Subcutaneous adipose tissue (tissue), 4 donors: ENCODE data around the gene LIMCH1. TPM values are rescaled to one million over a fixed set of nuclear protein-coding genes. Genes with fewer than 3 reads are reported as not detected.

Source experiments
- total RNA-seq, 4 donors: library from RNA; depleted of rRNA; stranded (reverse); fragments of >200 nt; gene quantifications; one replicate each; pipeline ENCODE4 v1.1.0, GENCODE V29; 2016
- TF ChIP-seq, protein P1 (sequence below): fragments of 450-650 bp; IDR thresholded peaks from one replicate; pipeline ENCODE4 v1.5.1; 2016; ENCODE audit warnings: low read depth, mild to moderate bottlenecking, control low read depth, antibody characterized with exemption, moderate library complexity

Gene LIMCH1
- total RNA-seq, 4 donors from 2014 or later: 25.8 to 47.8 (median 34.6) TPM

DNA sequence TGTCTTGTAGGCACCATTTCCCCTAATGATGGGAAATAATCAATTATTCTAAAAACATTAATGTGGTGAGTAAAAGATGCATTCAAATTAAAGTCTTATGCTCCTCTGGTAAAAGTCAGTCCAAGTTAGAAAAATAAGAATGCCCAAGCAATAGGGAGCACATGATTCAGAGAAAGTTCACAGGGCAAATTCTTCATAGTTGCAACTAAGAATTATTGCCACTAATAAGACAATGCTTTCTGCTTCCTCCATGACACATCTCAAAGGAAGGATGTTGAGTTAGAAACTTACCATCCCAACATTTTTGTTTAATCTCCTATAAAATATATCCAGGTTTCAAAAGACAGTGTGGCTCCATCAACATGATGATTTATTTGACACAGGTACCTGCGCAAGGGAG, 184.2 kb downstream of the LIMCH1 start:
- TF ChIP-seq, protein P1, sequence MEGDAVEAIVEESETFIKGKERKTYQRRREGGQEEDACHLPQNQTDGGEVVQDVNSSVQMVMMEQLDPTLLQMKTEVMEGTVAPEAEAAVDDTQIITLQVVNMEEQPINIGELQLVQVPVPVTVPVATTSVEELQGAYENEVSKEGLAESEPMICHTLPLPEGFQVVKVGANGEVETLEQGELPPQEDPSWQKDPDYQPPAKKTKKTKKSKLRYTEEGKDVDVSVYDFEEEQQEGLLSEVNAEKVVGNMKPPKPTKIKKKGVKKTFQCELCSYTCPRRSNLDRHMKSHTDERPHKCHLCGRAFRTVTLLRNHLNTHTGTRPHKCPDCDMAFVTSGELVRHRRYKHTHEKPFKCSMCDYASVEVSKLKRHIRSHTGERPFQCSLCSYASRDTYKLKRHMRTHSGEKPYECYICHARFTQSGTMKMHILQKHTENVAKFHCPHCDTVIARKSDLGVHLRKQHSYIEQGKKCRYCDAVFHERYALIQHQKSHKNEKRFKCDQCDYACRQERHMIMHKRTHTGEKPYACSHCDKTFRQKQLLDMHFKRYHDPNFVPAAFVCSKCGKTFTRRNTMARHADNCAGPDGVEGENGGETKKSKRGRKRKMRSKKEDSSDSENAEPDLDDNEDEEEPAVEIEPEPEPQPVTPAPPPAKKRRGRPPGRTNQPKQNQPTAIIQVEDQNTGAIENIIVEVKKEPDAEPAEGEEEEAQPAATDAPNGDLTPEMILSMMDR: no peak

DNA sequence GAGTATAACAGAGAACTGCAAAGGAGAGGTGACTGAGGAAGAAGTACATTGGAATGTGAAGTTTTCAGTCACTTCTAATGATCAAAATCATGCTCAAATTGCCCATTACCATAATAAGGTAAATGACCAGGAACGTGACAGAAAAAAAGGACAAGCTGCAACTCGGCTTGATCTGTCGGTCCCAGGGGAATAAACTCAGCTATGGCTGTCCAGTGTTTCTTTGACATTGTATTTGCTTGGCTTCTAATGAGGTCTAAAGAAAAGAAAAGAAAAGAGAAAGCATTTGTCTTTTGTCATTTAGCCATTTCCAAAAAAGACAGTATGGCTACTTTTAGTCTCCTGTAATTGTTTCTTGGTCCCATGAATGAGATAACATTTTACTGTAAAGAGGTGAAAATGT, 185.3 kb downstream of the LIMCH1 start:
- TF ChIP-seq, protein P1: no peak

DNA sequence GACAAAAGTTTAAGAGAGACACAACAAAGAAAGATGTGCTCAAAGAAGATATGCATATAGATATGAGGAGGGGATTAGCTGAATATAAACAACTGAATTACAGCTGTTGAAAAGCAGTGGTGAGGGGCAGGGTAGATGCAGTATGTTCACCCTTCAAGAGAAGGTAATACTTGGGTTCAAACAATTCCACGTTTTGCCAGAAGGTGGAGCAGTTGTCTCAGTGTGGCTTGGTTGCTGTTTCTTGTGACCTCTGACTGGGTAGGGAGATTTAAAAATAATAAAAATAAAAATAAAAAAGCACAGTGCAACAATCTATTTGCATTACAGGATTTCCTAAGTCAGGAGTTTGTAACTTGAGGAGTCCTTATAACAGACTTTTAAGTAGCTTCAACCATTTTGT, 187.3 kb downstream of the LIMCH1 start:
- TF ChIP-seq, protein P1: no peak

DNA sequence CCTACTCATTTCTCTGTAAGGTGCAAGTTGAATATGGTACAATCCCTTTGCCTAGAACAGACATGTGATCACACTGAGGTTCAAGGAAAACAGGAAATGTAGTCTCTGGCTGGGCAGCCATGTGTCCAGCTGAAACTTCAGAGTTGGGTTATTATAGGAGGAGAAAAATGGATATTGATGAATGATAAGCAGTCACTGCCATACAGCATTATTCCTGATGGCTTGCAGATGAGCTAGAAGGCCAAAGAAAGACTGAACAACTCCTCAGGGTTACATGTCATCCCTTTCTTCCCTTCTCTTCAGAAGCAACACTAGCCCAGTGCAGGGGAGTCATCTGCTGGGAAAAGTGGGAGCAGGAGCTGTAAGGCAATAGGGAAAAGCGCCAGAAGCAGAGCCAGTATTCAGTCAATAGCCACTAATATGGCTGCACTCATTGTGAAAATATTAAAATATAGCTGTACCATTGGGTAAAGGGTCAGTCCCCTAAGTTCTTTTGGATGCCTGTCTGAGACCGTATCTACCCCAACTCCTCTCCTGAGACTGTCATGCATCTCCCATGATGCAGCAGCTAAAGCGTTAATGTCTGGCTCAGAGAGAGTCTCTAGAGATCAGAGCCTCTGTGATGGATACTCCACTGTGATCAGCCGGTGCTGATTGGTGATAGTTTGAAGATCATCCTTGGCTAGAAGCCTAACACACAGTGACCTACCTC, 190.1 kb downstream of the LIMCH1 start:
- TF ChIP-seq, protein P1: no peak

DNA sequence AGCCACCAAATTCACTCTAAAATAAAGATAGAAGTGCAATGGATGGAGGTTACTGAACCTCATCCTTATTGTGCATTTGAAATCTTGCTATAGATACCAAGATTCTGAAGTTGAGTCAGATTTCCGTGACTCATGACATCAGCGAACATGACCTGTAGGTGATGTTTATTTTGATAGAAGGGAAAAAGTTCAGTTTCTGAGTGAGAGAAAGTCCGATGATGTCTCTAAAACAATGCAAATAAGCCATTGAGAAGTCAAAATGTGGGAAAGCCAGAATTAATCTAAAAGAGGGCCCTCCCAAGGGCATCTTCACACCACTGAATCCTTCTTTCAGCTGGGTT, 190.6 kb downstream of the LIMCH1 start:
- TF ChIP-seq, protein P1: no peak

DNA sequence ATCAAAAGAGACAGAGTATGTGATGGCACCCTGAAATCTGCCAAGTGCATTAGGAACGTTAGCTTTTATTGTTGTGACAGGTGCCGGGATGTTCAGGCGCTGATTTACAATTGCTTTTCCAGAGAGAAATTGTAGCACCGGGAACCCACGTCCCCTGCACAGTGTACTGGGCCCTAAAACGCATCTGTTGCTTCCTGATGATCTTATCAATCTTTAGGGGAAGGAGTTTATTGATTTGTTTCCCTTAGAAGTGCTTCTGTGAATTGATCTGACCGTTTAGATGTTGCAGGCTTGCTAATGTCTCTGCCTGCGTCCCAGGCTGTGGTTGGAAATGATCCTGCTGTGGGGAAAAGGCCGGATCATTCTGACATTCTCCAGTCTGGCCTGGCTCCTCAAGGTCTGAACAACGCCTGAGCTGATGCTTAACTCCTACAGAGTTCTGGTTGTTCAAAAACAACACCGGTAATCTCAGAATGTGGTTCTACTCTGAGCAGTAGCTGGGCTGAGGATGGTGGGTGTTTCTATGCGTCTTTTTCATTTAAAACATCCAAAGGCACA, 193.7 kb downstream of the LIMCH1 start:
- TF ChIP-seq, protein P1: no peak

DNA sequence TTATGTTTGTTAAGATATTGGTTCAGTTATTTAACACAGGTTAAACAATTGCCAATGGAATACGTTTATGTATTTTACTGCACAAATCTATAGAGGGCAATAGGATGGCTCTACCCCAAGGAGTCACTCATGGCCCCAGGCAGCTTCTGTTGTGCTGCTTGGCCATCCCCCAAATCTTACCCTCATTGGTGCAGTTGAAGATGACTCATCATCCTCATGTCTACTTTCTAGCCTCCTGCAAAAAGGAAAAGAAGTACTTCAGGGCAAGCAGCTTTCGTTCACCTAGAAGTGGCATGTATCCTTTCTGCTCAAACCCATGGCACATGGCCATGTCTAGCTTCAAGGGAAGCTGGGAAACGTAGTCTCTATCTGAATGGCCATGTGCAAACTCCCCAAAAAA, 196.4 kb downstream of the LIMCH1 start:
- TF ChIP-seq, protein P1: no peak
